LNCaP clone FGC (cell line): ENCODE measurements around the gene C1QTNF2.

ENCODE experiments used
- DNase-seq: peaks from one replicate; pipeline ENCODE4 v3.0.0-alpha.2; 2011; ENCODE audit warnings: low read depth
- H3K4me3 ChIP-seq: 2 replicates; pipeline ENCODE4 v1.5.1; 2011; ENCODE audit warnings: mild to moderate bottlenecking, low read depth, low read length, control low read depth
- CTCF ChIP-seq: IDR thresholded peaks from 2 replicates; pipeline ENCODE4 v1.5.1; 2012; ENCODE audit warnings: mild to moderate bottlenecking; ENCODE audit not compliant: control insufficient read depth, insufficient read depth; ENCODE audit errors: extremely low read depth

The C1QTNF2 gene

GRCh38 chr5:160398806-160399205 is 28.4 kb upstream of the C1QTNF2 start:
- peak overlapping the region; percentile 72 for H3K4me3 ChIP-seq
- TF ChIP-seq CTCF = no peak
- no peak for DNase-seq

GRCh38 chr5:160397492-160397891 is 27.1 kb upstream of the C1QTNF2 start:
- DNase-seq = peak; percentile 56
- no peak for TF ChIP-seq CTCF
- no peak overlapping the region for H3K4me3 ChIP-seq

GRCh38 chr5:160395111-160395510 is 24.7 kb upstream of the C1QTNF2 start:
- TF ChIP-seq CTCF = no peak
- H3K4me3 ChIP-seq = no peak overlapping the region
- DNase-seq = no peak

- H3K4me3 ChIP-seq = no peak overlapping the region
- TF ChIP-seq CTCF = peak; percentile 43
- DNase-seq = no peak
These were observed 20.6 kb upstream of the C1QTNF2 start for GRCh38 chr5:160390787-160391696.

- no peak for TF ChIP-seq CTCF
- no peak overlapping the region for H3K4me3 ChIP-seq
- no peak for DNase-seq
These were observed 17.0 kb upstream of the C1QTNF2 start for GRCh38 chr5:160387445-160387844.

GRCh38 chr5:160385496-160385895 is 15.1 kb upstream of the C1QTNF2 start:
- no peak overlapping the region for H3K4me3 ChIP-seq
- DNase-seq = no peak
- TF ChIP-seq CTCF = no peak

- H3K4me3 ChIP-seq = no peak overlapping the region
- DNase-seq = no peak
- no peak for TF ChIP-seq CTCF
These were observed 14.3 kb upstream of the C1QTNF2 start for GRCh38 chr5:160384681-160385080.
